Endothelial cell of umbilical vein (primary cell): ENCODE measurements around the gene VPREB1. TPM values are rescaled to one million over a fixed set of nuclear protein-coding genes. Genes with fewer than 3 reads are reported as not detected.

ENCODE experiments used
- BruUV-seq: library from RNA; stranded (reverse); fragments of 400-500 nt; replicated peaks from 2 replicates; lab custom pipeline; 2021; lab: Mats Ljungman, UMichigan
- CTCF ChIA-PET: fragments of 300-600, 350-600 bp; sonication (Branson Sonifier 250); formaldehyde crosslinking; loops from one replicate; lab custom pipeline; 2021; ENCODE audit warnings: antibody characterized with exemption, inconsistent platforms; lab: Charles Lee
- POLR2A ChIA-PET: fragments of 300-600, 350-600 bp; sonication (Branson Sonifier 250); formaldehyde crosslinking; loops from one replicate; lab custom pipeline; 2021; ENCODE audit warnings: antibody characterized with exemption, inconsistent platforms; lab: Charles Lee
- DNase-seq: peaks from one replicate; pipeline ENCODE4 v3.0.0-alpha.2; 2011; ENCODE audit warnings: low read depth, low spot score
- FAIRE-seq: peaks from 2 replicates; lab custom pipeline; 2011; peaks lifted over from hg19 to GRCh38; lab: Jason Lieb, UNC
- H2AFZ ChIP-seq: 2 replicates; pipeline ENCODE4 v1.6.0; 2012; ENCODE audit warnings: low read depth, low read length, control low read depth, inconsistent platforms
- H3K27ac ChIP-seq: 2 replicates; pipeline ENCODE4 v1.5.1; 2011; ENCODE audit warnings: low read depth, mild to moderate bottlenecking, control low read depth, low read length, moderate library complexity; ENCODE audit not compliant: insufficient read depth
- H3K27me3 ChIP-seq, 2 experiments: 2 replicates each; pipeline versions ENCODE4 v1.6.0 to v1.6.1; 2011; ENCODE audit warnings: low read length in 2 of 2, mixed read lengths in 1 of 2; ENCODE audit not compliant: control insufficient read depth in 2 of 2, insufficient read depth in 2 of 2
- H3K36me3 ChIP-seq, 2 experiments: 2 replicates in 1 of 2; 3 replicates in 1 of 2; pipeline ENCODE4 v1.5.1; 2011; ENCODE audit warnings: low read length in 2 of 2, mild to moderate bottlenecking in 1 of 2, moderate library complexity in 1 of 2; ENCODE audit not compliant: control insufficient read depth in 2 of 2, insufficient read depth in 2 of 2; ENCODE audit errors: extremely low read depth in 1 of 2
- H3K4me1 ChIP-seq: 3 replicates; pipeline ENCODE4 v1.5.1; 2011; ENCODE audit warnings: mild to moderate bottlenecking, low read length; ENCODE audit not compliant: control insufficient read depth, insufficient read depth; ENCODE audit errors: extremely low read depth
- H3K4me2 ChIP-seq: 2 replicates; pipeline ENCODE4 v1.6.1; 2011; ENCODE audit warnings: low read length, control low read depth, mixed read lengths; ENCODE audit not compliant: insufficient read depth
- H3K4me3 ChIP-seq, 3 experiments: fragments of 200-600 bp in 1 of 3; sonication (generic), shearing (Covaris generic) in 1 of 3; replicated peaks in 1 of 3; 2 replicates each; pipeline ENCODE4 v1.5.1; 2011 to 2016; ENCODE audit warnings: control low read depth in 3 of 3, low read length in 3 of 3, mild to moderate bottlenecking in 2 of 3, inconsistent platforms in 1 of 3, low read depth in 1 of 3, moderate library complexity in 1 of 3; ENCODE audit not compliant: insufficient read depth in 1 of 3
- H3K79me2 ChIP-seq: 2 replicates; pipeline ENCODE4 v1.6.0; 2012; ENCODE audit warnings: low read length, inconsistent platforms; ENCODE audit not compliant: control insufficient read depth, insufficient read depth
- H3K9ac ChIP-seq: replicated peaks from 2 replicates; pipeline ENCODE3; 2011; ENCODE audit warnings: low read length, control low read depth; ENCODE audit not compliant: insufficient read depth; ENCODE audit errors: extremely low read depth
- H3K9me1 ChIP-seq: replicated peaks from 3 replicates; pipeline ENCODE4 v1.6.0; 2011; ENCODE audit warnings: mild to moderate bottlenecking, low read length; ENCODE audit not compliant: control insufficient read depth, insufficient read depth; ENCODE audit errors: extremely low read depth
- H3K9me3 ChIP-seq: replicated peaks from 2 replicates; pipeline ENCODE4 v1.5.1; 2012; ENCODE audit warnings: low read length, inconsistent platforms; ENCODE audit not compliant: control insufficient read depth, insufficient read depth
- H4K20me1 ChIP-seq: replicated peaks from 2 replicates; pipeline ENCODE3; 2011; ENCODE audit warnings: mild to moderate bottlenecking, low read length; ENCODE audit not compliant: control insufficient read depth, insufficient read depth; ENCODE audit errors: extremely low read depth
- EZH2 ChIP-seq: IDR thresholded peaks from 2 replicates; pipeline ENCODE4 v1.6.1; 2012; ENCODE audit warnings: borderline replicate concordance, low read depth, mild to moderate bottlenecking, moderate library complexity, low read length, inconsistent platforms; ENCODE audit not compliant: severe bottlenecking
- FOS ChIP-seq: IDR thresholded peaks from 2 replicates; pipeline ENCODE4 v1.6.1; 2011; ENCODE audit warnings: mild to moderate bottlenecking, low read length, moderate library complexity, borderline replicate concordance; ENCODE audit not compliant: insufficient read depth
- GATA2 ChIP-seq: IDR thresholded peaks from 2 replicates; pipeline ENCODE4 v1.7.0; 2011; ENCODE audit warnings: low read depth, mild to moderate bottlenecking, moderate library complexity, mixed read lengths, low read length; ENCODE audit not compliant: insufficient read length, insufficient read depth
- JUN ChIP-seq: IDR thresholded peaks from 2 replicates; pipeline ENCODE4 v1.6.1; 2011; ENCODE audit warnings: borderline replicate concordance, low read depth; ENCODE audit not compliant: insufficient read length, insufficient read depth
- MYC ChIP-seq: IDR thresholded peaks from one replicate; pipeline ENCODE4 v1.6.1; 2011; ENCODE audit warnings: mild to moderate bottlenecking, low read depth, low read length
- POLR2A ChIP-seq: IDR thresholded peaks from 2 replicates; pipeline ENCODE4 v1.6.1; 2012; ENCODE audit warnings: low read depth, mild to moderate bottlenecking, control low read depth, low read length
- POLR2AphosphoS5 ChIP-seq: IDR thresholded peaks from 2 replicates; pipeline ENCODE4 v1.6.1; 2012; ENCODE audit warnings: low read depth, mild to moderate bottlenecking, control low read depth, low read length, moderate library complexity; ENCODE audit not compliant: insufficient read depth
- dilution Hi-C: fragments of 300-500 bp; cut with MboI; formaldehyde crosslinking; loops from one replicate; pipeline ENCODE4 v1.15.0; 2019; ENCODE audit warnings: low sequenced_read_pairs; ENCODE audit not compliant: extremely low pct_ligation_motif_present
- intact Hi-C: fragments of 100-400 bp; cut with micrococcal nuclease; formaldehyde crosslinking; loops from one replicate; pipeline ENCODE4 v1.10.0; 2022
- polyA plus RNA-seq, 4 experiments: library from polyadenylated mRNA; depleted of rRNA in 3 of 4; stranded (reverse) in 3 of 4; unstranded in 1 of 4; fragments of >200 nt; gene quantifications; 2 replicates each; pipeline versions ENCODE4 v1.2.1 to v1.2.3, GENCODE V29; 2011 to 2012; ENCODE audit warnings: missing spikeins in 1 of 4
- total RNA-seq: library from RNA; stranded (reverse); gene quantifications from 2 replicates; pipeline ENCODE4 v1.2.3, GENCODE V29; 2021
- TF ChIP-seq, protein P1 (sequence below): IDR thresholded peaks from 2 replicates; pipeline ENCODE4 v1.6.1; 2011; ENCODE audit not compliant: insufficient read depth, insufficient read length
- TF ChIP-seq, protein P2 (sequence below), 2 donors: IDR thresholded peaks; 1 replicate in 1 of 2; 2 replicates in 1 of 2; pipeline ENCODE4 v1.5.1; 2011; ENCODE audit warnings: low read length in 2 of 2, mild to moderate bottlenecking in 2 of 2, moderate library complexity in 2 of 2, control low read depth in 1 of 2, inconsistent platforms in 1 of 2, low read depth in 1 of 2; ENCODE audit not compliant: insufficient read depth in 1 of 2; ENCODE audit errors: extremely low read depth in 1 of 2

VPREB1 gene
- total and polyA plus RNA-seq, 2 donors (not counting 3 experiments of a cell fraction or from before 2014, with no cell fraction given), result not detected

DNA sequence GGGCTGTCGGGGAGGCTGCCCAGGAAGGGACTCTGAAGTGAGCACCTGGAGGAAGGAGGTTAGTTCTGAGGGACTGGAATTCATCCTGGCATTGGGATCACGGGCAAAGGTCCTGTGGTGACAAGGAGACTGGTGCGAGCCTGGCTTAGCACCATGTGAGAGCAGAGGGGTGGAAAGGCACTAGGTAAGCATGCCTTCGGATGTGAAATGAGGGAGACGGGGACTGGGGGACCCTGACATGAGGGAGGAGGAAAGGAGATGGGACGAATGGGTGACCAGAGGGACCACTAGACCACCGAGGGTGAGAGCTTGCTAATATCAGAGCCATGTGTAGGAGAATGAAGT, 3.1 kb upstream of the VPREB1 start:
- no peaks in the 10 kb centered on the region for H4K20me1 ChIP-seq
- H3K27me3 ChIP-seq, result peaks cover 0 to 6% of the 10 kb centered on the region in 2 experiments
- ChIA-PET CTCF (no interaction called here), POLR2A (no interaction called here)
- TF ChIP-seq MYC, result no peak
- TF ChIP-seq, protein P1, sequence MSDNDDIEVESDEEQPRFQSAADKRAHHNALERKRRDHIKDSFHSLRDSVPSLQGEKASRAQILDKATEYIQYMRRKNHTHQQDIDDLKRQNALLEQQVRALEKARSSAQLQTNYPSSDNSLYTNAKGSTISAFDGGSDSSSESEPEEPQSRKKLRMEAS, result no peak
- no peak for TF ChIP-seq GATA2
- no peak for TF ChIP-seq POLR2A
- no peak for TF ChIP-seq FOS
- TF ChIP-seq POLR2AphosphoS5, result no peak
- no peak for TF ChIP-seq JUN
- TF ChIP-seq, protein P2, sequence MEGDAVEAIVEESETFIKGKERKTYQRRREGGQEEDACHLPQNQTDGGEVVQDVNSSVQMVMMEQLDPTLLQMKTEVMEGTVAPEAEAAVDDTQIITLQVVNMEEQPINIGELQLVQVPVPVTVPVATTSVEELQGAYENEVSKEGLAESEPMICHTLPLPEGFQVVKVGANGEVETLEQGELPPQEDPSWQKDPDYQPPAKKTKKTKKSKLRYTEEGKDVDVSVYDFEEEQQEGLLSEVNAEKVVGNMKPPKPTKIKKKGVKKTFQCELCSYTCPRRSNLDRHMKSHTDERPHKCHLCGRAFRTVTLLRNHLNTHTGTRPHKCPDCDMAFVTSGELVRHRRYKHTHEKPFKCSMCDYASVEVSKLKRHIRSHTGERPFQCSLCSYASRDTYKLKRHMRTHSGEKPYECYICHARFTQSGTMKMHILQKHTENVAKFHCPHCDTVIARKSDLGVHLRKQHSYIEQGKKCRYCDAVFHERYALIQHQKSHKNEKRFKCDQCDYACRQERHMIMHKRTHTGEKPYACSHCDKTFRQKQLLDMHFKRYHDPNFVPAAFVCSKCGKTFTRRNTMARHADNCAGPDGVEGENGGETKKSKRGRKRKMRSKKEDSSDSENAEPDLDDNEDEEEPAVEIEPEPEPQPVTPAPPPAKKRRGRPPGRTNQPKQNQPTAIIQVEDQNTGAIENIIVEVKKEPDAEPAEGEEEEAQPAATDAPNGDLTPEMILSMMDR (IDR thresholded peaks at IDR 0.05; ENCODE audit: extremely low read depth in 1 of 2, insufficient read depth in 1 of 2, low read depth in 1 of 2, low read length in 2 of 2), result no peak
- TF ChIP-seq EZH2, result no peak
- H3K9ac ChIP-seq, result no peak overlapping the region
- H3K4me2 ChIP-seq, result no peak overlapping the region
- dilution Hi-C loops (no loop called here), intact Hi-C loops (no loop called here)
- no peak for DNase-seq
- no peaks in the 10 kb centered on the region for H3K9me3 ChIP-seq
- H3K36me3 ChIP-seq, result no peaks in the 10 kb centered on the region
- H3K79me2 ChIP-seq, result no peaks in the 10 kb centered on the region
- H3K4me3 ChIP-seq, result no peak overlapping the region
- H2AFZ ChIP-seq, result no peak overlapping the region
- no peaks in the 10 kb centered on the region for H3K4me1 ChIP-seq
- FAIRE-seq, result no peak
- no peak overlapping the region for H3K27ac ChIP-seq
- BruUV-seq, result no TSS peak
- no peaks in the 10 kb centered on the region for H3K9me1 ChIP-seq
